Esophagus muscularis mucosa (tissue), 4 donors: ENCODE results near the gene MRPL38. TPM values are rescaled to one million over a fixed set of nuclear protein-coding genes. Genes with fewer than 3 reads are reported as not detected.

Experiments
- DNase-seq: peaks from one replicate; pipeline ENCODE4 v3.0.0-alpha.2; 2017; ENCODE audit errors: extremely low spot score
- H3K27ac ChIP-seq, 4 donors: fragments of 200-600 bp; sonication (generic); replicated peaks in 1 of 4; 1 replicate in 3 of 4; 2 replicates in 1 of 4; pipeline ENCODE4 v1.5.1; 2016 to 2019; ENCODE audit warnings: mild to moderate bottlenecking in 1 of 4
- H3K27me3 ChIP-seq, 4 donors: fragments of 200-600 bp; sonication (generic); one replicate each; pipeline versions ENCODE4 v1.5.1 to v1.6.0; 2016 to 2019
- H3K36me3 ChIP-seq, 4 donors: fragments of 200-600 bp; sonication (generic); one replicate each; pipeline ENCODE4 v1.5.1; 2016 to 2019
- H3K4me1 ChIP-seq, 4 donors: fragments of 200-600 bp; sonication (generic); one replicate each; pipeline ENCODE4 v1.5.1; 2016 to 2019
- H3K4me3 ChIP-seq, 4 donors: fragments of 200-600 bp; sonication (generic); 1 replicate in 2 of 4; 2 replicates in 2 of 4; pipeline ENCODE4 v1.5.1; 2016 to 2019; ENCODE audit warnings: mild to moderate bottlenecking in 4 of 4, moderate library complexity in 1 of 4
- H3K9me3 ChIP-seq, 4 donors: fragments of 200-600 bp; sonication (generic); 1 replicate in 3 of 4; 2 replicates in 1 of 4; pipeline ENCODE4 v1.5.1; 2016 to 2019
- CTCF ChIP-seq, 3 experiments: fragments of 200-600 bp in 2 of 3; fragments of 450-650 bp in 1 of 3; sonication (generic) in 2 of 3; IDR thresholded peaks; one replicate each; pipeline ENCODE4 v1.5.1; 2017 to 2019; ENCODE audit warnings: antibody characterized with exemption in 3 of 3, mild to moderate bottlenecking in 2 of 3, moderate library complexity in 1 of 3
- EP300 ChIP-seq: sonication (generic); formaldehyde crosslinking; IDR thresholded peaks from one replicate; pipeline ENCODE4 v1.6.1; 2017; ENCODE audit warnings: antibody characterized with exemption
- POLR2A ChIP-seq: fragments of 450-650 bp; IDR thresholded peaks from one replicate; pipeline ENCODE4 v1.6.1; 2017; ENCODE audit warnings: antibody characterized with exemption, moderate library complexity, mild to moderate bottlenecking, low read depth
- POLR2AphosphoS5 ChIP-seq, 2 donors: sonication (generic); formaldehyde crosslinking; IDR thresholded peaks; one replicate each; pipeline ENCODE4 v1.6.1; 2017; ENCODE audit warnings: antibody characterized with exemption in 2 of 2
- WGBS: methylation state at CpG from one replicate; pipeline ENCODE4 v1.1.5; 2018; 5-methylcytosine and 5-hydroxymethylcytosine counted together
- intact Hi-C: fragments of 100-400 bp; cut with DNase I; formaldehyde crosslinking; loops from one replicate; pipeline ENCODE4 v1.15.1; 2023
- total RNA-seq, 4 donors: library from RNA; depleted of rRNA; stranded (reverse); fragments of >200 nt; gene quantifications; one replicate each; pipeline versions ENCODE4 v1.1.0 to v1.2.1, GENCODE V29; 2016

MRPL38 gene
- total RNA-seq, 4 donors from 2014 or later = 32.5 to 61.7 (median 44.1) TPM

GRCh38 chr17:75899767-75900468 lies 4.8 kb downstream of the MRPL38 start:
- H3K36me3 ChIP-seq = peaks cover 33 to 57% (median 56%) of the 10 kb centered on the region in 4 donors
- 82% methylated on average over 14 of the region's 23 CpGs for WGBS
- intact Hi-C loops = no loop called here

GRCh38 chr17:75899353-75899752 lies 5.3 kb downstream of the MRPL38 start:
- Histone ChIP-seq H3K27me3 (no peaks in the 10 kb centered on the region), H3K4me1 (peaks cover 29 to 48% (median 44%) of the 10 kb centered on the region in 4 donors), H3K27ac (no peak overlapping the region), H3K36me3 (peaks cover 33 to 57% (median 56%) of the 10 kb centered on the region in 4 donors), H3K4me3 (no peak overlapping the region), H3K9me3 (no peaks in the 10 kb centered on the region)
- TF ChIP-seq POLR2A (no peak), POLR2AphosphoS5 (IDR thresholded peaks at IDR 0.05) (no peak), EP300 (no peak), CTCF (IDR thresholded peaks at IDR 0.05) (no peak)
- no peak for DNase-seq
- WGBS = 96% methylated on average over 13 of the region's 13 CpGs
- intact Hi-C loops = no loop called here

More at GRCh38 chr17:75899767-75900468, 4.8 kb downstream of the MRPL38 start:
- Histone ChIP-seq H3K27me3 (no peaks in the 10 kb centered on the region), H3K9me3 (no peaks in the 10 kb centered on the region), H3K27ac (no peak overlapping the region), H3K4me3 (no peak overlapping the region), H3K4me1 (peaks cover 23 to 44% (median 39%) of the 10 kb centered on the region in 4 donors)
- TF ChIP-seq EP300 (no peak), POLR2A (peak; percentile 6), POLR2AphosphoS5 (IDR thresholded peaks at IDR 0.05) (no peak), CTCF (IDR thresholded peaks at IDR 0.05) (no peak)
- no peak for DNase-seq

- H3K9me3 ChIP-seq = no peaks in the 10 kb centered on the region
- WGBS = 85% methylated on average over 13 of the region's 16 CpGs
- no peak overlapping the region for H3K4me3 ChIP-seq
- intact Hi-C loops = no loop called here
- peaks cover 28 to 48% (median 44%) of the 10 kb centered on the region in 4 donors for H3K4me1 ChIP-seq
- H3K36me3 ChIP-seq = peaks cover 33 to 57% (median 56%) of the 10 kb centered on the region in 4 donors
- no peak for TF ChIP-seq EP300
- no peak for TF ChIP-seq POLR2A
- TF ChIP-seq POLR2AphosphoS5 (IDR thresholded peaks at IDR 0.05) = no peak
- no peak for TF ChIP-seq CTCF (IDR thresholded peaks at IDR 0.05)
- no peak overlapping the region for H3K27ac ChIP-seq
- no peaks in the 10 kb centered on the region for H3K27me3 ChIP-seq
- DNase-seq = no peak
These were observed 5.9 kb downstream of the MRPL38 start for GRCh38 chr17:75898791-75899190.

DNA sequence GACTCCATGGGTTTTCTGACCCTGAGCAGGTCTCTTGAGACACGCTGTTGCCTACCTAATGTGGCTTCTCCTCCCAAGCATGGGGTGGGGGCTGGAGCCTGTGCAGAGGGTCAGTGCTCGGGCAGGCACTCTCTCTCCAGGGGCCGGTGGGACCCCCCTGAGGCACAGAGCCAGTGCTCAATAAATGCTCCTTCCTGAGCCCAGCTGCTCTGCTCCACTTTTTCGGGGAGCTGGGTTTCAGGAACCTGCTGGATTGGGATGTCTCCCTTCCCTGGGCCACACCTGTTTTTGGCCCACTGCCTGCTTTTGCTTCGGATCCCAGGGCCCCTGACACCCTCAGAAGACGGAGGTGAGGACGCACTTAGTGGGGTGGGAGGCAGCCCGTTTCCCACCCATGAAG lies 6.6 kb downstream of the MRPL38 start:
- TF ChIP-seq POLR2A (no peak), EP300 (no peak), POLR2AphosphoS5 (IDR thresholded peaks at IDR 0.05) (no peak), CTCF (IDR thresholded peaks at IDR 0.05) (no peak)
- Histone ChIP-seq H3K36me3 (peaks cover 33 to 56% (median 53%) of the 10 kb centered on the region in 4 donors), H3K27ac (peak overlapping the region; percentile 89 to 98 (median 96)), H3K4me1 (peaks cover 25 to 48% (median 43%) of the 10 kb centered on the region in 4 donors), H3K4me3 (no peak overlapping the region), H3K9me3 (no peaks in the 10 kb centered on the region), H3K27me3 (no peaks in the 10 kb centered on the region)
- intact Hi-C loops = no loop called here
- DNase-seq = no peak
- WGBS = 87% methylated on average over 8 of the region's 8 CpGs
